ENCODE results near the gene ROBO2.

GRCh38 chr3:77014226-77014625, 25.7 kb upstream of the ROBO2 start:
- TF ChIP-seq CTCF (conservative IDR thresholded peaks at IDR 0.05 in 1 of 2, IDR thresholded peaks at IDR 0.05 in 1 of 2; ENCODE audit: extremely low read depth in 1 of 2, insufficient read depth in 1 of 2, low read depth in 1 of 2, low read length in 2 of 2) (no peak), EZH2 (IDR thresholded peaks at IDR 0.05; ENCODE audit: borderline replicate concordance, low read length) (no peak)
